HG03175 (cell line): ENCODE results near the gene MCM3.

Experiments used
- ATAC-seq: cut with Tn5 transposase; IDR thresholded peaks from one replicate; pipeline ENCODE4 v1.9.1; 2021; ENCODE audit warnings: mild to moderate bottlenecking, moderate library complexity; ENCODE audit not compliant: unreplicated experiment

MCM3 gene

DNA sequence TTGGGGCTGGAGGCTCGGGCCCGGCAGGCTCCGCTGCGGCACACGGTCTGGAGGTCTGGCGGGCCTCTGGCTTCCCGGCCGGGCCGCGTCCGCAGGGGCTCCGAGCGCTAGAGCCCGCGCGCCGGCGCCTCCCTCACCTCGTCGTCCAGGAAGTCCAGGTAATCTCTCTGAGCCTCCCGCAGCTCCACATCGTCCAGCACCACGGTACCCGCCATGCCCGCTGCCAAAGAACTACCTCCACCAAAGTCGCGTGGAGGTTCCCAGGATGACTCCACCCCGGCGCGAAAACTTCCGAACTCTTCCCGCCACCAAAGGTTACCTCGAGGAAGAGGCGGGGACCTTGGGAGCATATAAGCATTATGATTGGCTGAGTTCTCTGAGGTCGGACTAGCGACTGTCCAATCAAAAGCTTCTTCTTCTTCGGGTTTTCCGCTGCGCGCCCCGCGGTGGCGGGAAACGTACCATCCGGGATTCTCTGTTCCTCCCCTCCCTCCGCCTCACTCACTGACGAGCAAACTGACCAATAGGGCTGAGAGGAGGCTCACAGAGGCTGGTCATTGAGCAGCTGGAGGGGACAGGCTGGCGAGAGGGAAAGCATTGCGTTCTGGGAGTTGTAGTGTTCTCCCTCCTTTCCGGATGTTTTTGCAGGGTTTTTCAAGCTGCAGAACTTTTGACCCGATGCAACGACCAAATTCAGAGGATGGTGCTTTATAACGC is at the start of gene MCM3:
TSS of gene MCM3 (minus strand) at position 283 of the 717 bp plus-strand sequence. CDS start at position 215, 68 bp downstream.
- ATAC-seq, result peak; percentile 97

DNA sequence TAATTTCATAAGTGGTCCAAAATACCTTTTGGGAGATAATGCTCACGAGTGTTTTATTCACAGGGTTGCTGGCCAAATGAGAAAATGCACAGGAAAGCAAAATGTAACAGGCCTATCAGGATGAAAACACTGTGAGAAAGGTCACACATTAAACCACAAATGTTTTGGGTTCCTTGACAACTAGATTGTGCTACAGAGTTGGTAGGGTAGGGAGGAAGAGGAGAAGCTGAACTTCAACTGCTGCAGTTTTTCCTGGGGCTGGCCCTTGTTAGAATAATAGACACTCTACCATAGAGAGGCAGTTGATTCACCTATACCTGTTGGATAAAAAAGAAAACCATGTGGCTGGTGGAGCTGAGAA is 49.3 kb upstream of the MCM3 start:
- peak; percentile 79 for ATAC-seq

DNA sequence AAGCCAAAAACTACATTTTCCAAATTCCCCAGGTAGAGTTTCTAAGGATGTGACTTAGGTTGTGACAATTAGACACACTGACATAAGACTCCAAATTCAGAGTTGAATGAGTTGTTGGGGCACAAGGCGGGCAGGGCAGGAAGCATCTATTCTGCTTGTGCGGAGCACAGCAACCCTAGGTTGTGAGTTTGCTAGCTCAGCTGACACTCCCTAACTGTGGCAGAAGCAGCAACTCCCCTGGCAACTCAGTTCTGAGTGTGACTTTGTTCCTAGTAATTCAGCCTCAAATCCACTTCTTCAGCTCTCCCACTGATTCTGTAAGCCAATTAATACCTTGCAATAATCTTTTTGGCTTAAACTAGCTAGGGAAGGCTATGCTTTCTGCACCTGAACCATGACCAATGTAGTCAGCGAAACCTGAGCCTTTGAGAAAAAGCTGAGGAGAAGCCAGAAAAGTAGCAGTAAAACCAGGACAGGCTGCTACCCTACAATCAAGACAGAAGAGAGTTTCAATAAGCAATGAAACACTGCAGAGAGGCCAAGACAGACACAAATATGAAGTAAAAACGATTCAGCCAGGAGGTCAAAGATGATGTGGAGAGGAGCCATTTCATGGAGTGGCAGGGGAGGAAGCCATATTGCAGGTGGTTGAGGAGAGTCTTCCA is 47.4 kb upstream of the MCM3 start:
- no peak for ATAC-seq

DNA sequence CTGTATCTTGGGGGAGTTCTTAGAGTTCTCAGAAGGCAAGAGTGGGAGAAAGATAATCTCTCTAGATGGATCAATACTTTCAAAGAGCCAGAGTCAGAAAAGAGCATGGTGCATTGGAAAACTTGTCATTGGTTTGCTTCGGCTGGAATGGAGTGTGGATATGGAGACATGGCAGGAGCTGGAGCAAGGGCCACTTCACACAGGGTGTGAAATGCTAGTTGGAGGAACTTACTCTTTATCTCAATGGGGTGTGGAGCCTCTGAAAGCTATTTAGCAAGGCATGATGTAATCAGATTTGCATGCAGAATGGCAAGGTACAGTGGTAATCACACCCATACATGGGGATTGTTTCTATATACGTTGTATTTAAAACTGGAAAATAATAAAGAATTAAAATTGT is 45.9 kb upstream of the MCM3 start:
- ATAC-seq, result no peak

DNA sequence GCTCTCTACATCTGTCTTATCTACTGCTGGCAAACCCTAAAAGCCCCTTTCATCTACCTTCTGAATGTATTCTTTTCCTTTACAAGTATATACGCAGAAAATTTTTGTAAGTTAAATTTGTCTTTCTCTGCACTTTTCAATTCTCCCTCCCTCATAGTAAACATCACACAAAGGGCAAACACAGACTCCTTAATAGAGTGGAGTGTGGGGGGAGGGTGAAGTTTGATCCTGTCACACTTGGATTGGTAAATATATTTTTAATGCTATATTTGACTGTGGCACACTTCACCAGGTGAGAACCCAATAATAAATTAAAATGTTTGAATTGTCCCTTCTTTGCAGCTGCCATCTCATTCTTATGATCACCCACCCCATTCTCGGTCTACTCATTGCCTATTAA is 44.2 kb upstream of the MCM3 start:
- no peak for ATAC-seq

- no peak for ATAC-seq
Measured at GRCh38 chr6:52328303-52328662, 43.7 kb upstream of the MCM3 start.

DNA sequence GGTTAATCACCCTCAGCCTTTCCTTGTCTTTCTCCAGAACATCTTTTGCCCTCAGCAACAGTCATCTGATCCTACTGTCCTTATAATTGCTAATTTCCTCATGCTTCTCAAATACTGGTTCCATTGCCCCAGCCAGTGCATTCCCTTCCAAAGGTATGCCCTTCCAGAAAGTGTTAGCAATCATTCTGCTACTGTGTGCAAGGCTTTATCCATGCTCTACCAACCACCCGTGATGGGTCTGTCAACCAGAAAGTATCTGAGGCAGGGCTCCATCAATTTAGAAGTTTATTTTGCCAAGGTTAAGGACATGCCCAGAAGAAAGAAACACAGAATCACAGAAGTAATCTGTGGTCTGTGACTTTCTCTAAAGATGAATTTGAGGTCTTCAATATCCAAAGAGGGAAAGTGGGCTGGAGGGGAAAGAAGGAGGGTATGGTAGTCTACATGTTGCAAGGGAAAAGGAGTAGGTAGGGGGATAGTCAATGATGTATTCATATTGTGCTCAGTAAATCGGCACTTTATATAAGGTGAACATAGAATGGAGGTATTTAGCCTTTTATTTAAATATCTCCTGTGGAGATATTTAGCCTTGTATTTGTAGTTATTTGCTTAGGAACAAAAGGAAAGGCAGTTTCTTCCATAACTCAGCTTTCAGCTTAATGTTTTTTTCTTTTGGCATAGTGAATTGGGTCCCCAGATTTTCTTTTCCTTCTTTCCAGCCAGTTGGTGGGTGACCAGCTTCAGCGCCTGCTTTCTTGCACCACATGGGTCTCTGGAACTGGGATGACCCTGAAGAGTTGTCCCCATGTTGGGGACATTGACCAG is 42.2 kb upstream of the MCM3 start:
- no peak for ATAC-seq

GRCh38 chr6:52325695-52326471 is 41.3 kb upstream of the MCM3 start:
- no peak for ATAC-seq

- no peak for ATAC-seq
Measured at GRCh38 chr6:52324189-52324588, 39.6 kb upstream of the MCM3 start.

DNA sequence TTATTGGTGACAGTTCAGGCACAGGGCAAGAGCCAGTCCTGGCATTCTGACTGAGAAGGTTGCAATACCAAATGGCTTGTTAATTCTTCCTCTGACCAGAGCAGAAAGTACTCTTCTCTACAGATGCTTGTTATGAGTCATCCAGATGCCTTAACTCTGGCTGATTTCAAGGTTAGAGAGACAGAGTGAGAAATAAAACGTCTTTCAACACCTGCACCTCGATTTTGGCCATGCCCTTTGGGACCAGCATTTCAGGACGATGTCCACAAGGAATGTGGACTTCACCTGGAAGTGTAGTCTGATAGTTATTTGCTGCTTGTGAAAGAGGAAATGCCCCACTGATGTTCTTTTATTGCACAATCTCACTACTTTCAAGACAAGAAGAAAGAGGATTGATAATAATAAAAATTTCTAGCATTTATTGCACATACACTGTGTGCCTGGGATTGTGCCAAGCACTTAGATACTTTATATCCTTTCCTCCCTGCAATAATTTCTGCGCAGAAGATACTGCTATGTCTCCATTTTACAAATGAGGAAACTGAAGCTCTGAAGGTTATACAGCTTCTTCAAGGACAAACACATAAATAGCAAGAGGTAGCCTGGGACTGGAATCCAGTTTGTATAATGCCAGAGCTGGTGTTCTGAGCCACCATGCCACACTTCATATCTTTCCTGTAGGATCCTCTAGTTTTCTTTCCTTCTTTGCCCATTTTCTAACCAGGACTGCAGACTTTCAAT is 33.5 kb upstream of the MCM3 start:
- ATAC-seq, result peak; percentile 100

- ATAC-seq, result no peak
Measured at GRCh38 chr6:52317211-52317610, 32.7 kb upstream of the MCM3 start.

- no peak for ATAC-seq
Measured at GRCh38 chr6:52314752-52315151, 30.2 kb upstream of the MCM3 start.

GRCh38 chr6:52312461-52312860 is 27.9 kb upstream of the MCM3 start:
- ATAC-seq, result no peak

DNA sequence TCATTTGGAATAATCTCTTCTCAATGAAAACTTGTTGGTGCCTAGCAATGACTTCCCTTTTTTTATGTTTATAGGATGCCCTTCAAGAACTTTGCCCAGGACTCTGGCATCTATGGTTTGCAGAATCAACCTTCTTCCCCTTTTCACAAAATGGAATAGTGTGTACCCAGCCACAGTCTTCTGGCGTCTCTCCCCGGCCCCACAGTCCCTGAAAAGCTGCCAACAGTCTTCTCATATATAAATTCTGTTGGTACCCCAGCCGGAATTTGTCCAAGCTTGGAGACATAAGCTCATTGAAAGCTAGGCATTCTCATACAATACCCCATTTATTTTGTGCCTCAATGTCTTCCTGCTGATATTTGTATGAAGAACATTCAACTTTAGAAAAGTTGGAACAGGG is 26.4 kb upstream of the MCM3 start:
- ATAC-seq, result no peak

- ATAC-seq, result no peak
Measured at GRCh38 chr6:52307900-52308372, 23.4 kb upstream of the MCM3 start.

GRCh38 chr6:52306972-52307870 is 22.7 kb upstream of the MCM3 start:
- no peak for ATAC-seq

GRCh38 chr6:52305948-52306767 is 21.6 kb upstream of the MCM3 start:
- ATAC-seq, result peak; percentile 75

GRCh38 chr6:52305411-52305810 is 20.9 kb upstream of the MCM3 start:
- peak; percentile 21 for ATAC-seq
